ENCODE measurements around the gene RAB24.

DNA sequence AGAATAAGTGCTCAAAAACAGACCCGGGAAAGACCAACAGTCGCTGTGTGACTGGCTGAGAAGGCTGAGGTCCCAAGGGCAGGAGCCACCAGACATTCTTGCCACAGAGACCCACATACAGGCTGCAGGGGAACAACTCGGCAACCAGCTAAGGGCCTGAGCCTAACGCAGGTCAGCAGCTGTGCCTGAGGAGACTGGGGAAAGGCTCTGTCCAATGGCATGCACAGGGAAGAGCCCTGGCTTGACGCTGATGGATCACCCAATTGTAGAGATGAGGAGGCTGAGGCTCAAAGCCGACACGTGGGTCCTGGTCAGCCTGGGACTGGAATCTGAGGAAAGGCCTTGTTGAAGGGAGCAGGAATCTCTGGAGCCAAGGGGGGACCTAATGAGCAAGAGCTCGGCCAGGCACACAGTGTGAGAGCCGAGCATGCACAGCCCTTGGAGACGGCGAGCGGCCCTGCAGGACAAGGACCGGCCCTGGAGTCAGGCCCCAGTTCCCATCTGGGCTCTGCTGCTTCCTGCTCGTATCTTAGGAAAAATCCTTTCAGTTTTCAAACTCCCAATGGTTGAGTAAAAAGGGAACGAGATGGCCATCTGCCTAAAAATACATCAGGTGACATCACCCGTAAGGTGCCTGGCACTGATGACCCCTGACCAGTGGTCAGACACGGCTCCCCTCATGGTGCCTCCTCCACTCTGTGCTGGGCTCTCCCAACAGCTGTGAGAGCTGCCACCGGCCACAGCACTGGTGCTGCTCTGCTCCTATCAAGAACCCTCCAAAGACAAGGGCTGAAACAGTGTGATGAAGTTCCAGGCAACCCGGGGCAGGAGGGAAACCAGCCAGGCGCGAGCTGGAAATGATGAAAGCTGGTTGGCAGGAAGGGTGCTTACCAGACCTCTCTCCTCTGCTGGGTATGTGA is 31.5 kb upstream of the RAB24 start:
- TF ChIP-seq, protein P1, sequence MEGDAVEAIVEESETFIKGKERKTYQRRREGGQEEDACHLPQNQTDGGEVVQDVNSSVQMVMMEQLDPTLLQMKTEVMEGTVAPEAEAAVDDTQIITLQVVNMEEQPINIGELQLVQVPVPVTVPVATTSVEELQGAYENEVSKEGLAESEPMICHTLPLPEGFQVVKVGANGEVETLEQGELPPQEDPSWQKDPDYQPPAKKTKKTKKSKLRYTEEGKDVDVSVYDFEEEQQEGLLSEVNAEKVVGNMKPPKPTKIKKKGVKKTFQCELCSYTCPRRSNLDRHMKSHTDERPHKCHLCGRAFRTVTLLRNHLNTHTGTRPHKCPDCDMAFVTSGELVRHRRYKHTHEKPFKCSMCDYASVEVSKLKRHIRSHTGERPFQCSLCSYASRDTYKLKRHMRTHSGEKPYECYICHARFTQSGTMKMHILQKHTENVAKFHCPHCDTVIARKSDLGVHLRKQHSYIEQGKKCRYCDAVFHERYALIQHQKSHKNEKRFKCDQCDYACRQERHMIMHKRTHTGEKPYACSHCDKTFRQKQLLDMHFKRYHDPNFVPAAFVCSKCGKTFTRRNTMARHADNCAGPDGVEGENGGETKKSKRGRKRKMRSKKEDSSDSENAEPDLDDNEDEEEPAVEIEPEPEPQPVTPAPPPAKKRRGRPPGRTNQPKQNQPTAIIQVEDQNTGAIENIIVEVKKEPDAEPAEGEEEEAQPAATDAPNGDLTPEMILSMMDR (IDR thresholded peaks at IDR 0.05): no peak
- no peak for TF ChIP-seq POLR2A (IDR thresholded peaks at IDR 0.05)
